Body of pancreas (tissue), 4 donors: ENCODE results near the gene SPOCK1. TPM values are rescaled to one million over a fixed set of nuclear protein-coding genes. Genes with fewer than 3 reads are reported as not detected.

Experiments used
- ATAC-seq: fragments of 150-250 bp; one replicate; pipeline ENCODE4 v1.9.1; 2016
- DNase-seq, 4 donors: peaks; one replicate each; pipeline ENCODE4 v3.0.0-alpha.2; 2019
- H3K27ac ChIP-seq, 4 donors: fragments of 200-600 bp; sonication (generic); 1 replicate in 3 of 4; 2 replicates in 1 of 4; pipeline versions ENCODE4 v1.5.1 to v1.6.1; 2016 to 2019; ENCODE audit warnings: mild to moderate bottlenecking in 1 of 4, mixed read lengths in 1 of 4, moderate library complexity in 1 of 4
- H3K27me3 ChIP-seq, 2 donors: fragments of 200-600 bp; sonication (generic); one replicate each; pipeline ENCODE4 v1.6.0; 2016; ENCODE audit warnings: mild to moderate bottlenecking in 1 of 2
- H3K36me3 ChIP-seq, 2 donors: fragments of 200-600 bp; sonication (generic); replicated peaks in 1 of 2; 2 replicates each; pipeline ENCODE4 v1.5.1; 2016; ENCODE audit warnings: low read depth in 2 of 2; ENCODE audit not compliant: insufficient read depth in 1 of 2
- H3K4me1 ChIP-seq: fragments of 200-600 bp; sonication (generic); one replicate; pipeline ENCODE4 v1.6.0; 2016
- H3K4me3 ChIP-seq, 2 donors: fragments of 200-600 bp; sonication (generic); 1 replicate in 1 of 2; 2 replicates in 1 of 2; pipeline ENCODE4 v1.5.1; 2016 to 2019
- H3K9me3 ChIP-seq, 3 donors: fragments of 200-600 bp; sonication (generic); 1 replicate in 2 of 3; 2 replicates in 1 of 3; pipeline ENCODE4 v1.5.1; 2016
- CTCF ChIP-seq, 7 experiments: fragments of 450-650 bp in 4 of 7; fragments of 200-600 bp in 3 of 7; sonication (generic) in 3 of 7; IDR thresholded peaks; one replicate each; pipeline ENCODE4 v1.5.1; 2016 to 2019; ENCODE audit warnings: antibody characterized with exemption in 7 of 7
- POLR2A ChIP-seq, 3 donors: fragments of 450-650 bp; IDR thresholded peaks; one replicate each; pipeline ENCODE4 v1.6.1; 2016; ENCODE audit warnings: antibody characterized with exemption in 3 of 3, mild to moderate bottlenecking in 2 of 3
- WGBS, 2 donors: methylation state at CpG; one replicate each; pipeline ENCODE4 v1.1.5; 2017; 5-methylcytosine and 5-hydroxymethylcytosine counted together
- intact Hi-C: fragments of 100-400 bp; cut with DNase I; formaldehyde crosslinking; loops from one replicate; pipeline ENCODE4 v1.15.1; 2023
- total RNA-seq, 2 donors: library from RNA; depleted of rRNA; stranded (reverse); fragments of >200 nt; gene quantifications; one replicate each; pipeline ENCODE4 v1.1.0, GENCODE V29; 2016

Gene SPOCK1
- total RNA-seq, 2 donors from 2014 or later, result 22.4 to 30.6 TPM

- H3K9me3 ChIP-seq, result no peaks in the 10 kb centered on the region
- DNase-seq, result peak in 1 of 4 donors; percentile 10
- intact Hi-C loops, result no loop called here
- H3K27ac ChIP-seq, result peak overlapping the region in 3 of 4 donors; percentile 43 to 80 (median 70)
- ATAC-seq, result no peak
- TF ChIP-seq POLR2A (IDR thresholded peaks at IDR 0.05) (no peak), CTCF (IDR thresholded peaks at IDR 0.05) (no peak)
- no peaks in the 10 kb centered on the region for H3K27me3 ChIP-seq
- H3K4me1 ChIP-seq, result peaks cover 38% of the 10 kb centered on the region
- WGBS, 2 donors, result 41 to 53% methylated on average over 3 of the region's 3 CpGs
- no peak overlapping the region for H3K4me3 ChIP-seq
- H3K36me3 ChIP-seq, result no peaks in the 10 kb centered on the region
Observed at GRCh38 chr5:137071526-137071925, 427.6 kb downstream of the SPOCK1 start.

GRCh38 chr5:137070521-137070920, 428.6 kb downstream of the SPOCK1 start:
- H3K4me1 ChIP-seq, result peaks cover 34% of the 10 kb centered on the region
- no peaks in the 10 kb centered on the region for H3K9me3 ChIP-seq
- no peak overlapping the region for H3K4me3 ChIP-seq
- intact Hi-C loops, result no loop called here
- H3K27me3 ChIP-seq, result no peaks in the 10 kb centered on the region
- H3K36me3 ChIP-seq, result no peaks in the 10 kb centered on the region
- ATAC-seq (no peak), DNase-seq (no peak)
- H3K27ac ChIP-seq, result no peak overlapping the region
- 89 to 90% methylated on average over 2 of the region's 2 CpGs for WGBS, 2 donors
- TF ChIP-seq CTCF (IDR thresholded peaks at IDR 0.05) (no peak), POLR2A (IDR thresholded peaks at IDR 0.05) (no peak)

- Histone ChIP-seq H3K36me3 (no peaks in the 10 kb centered on the region), H3K9me3 (no peaks in the 10 kb centered on the region), H3K27ac (no peak overlapping the region), H3K4me1 (peaks cover 26% of the 10 kb centered on the region), H3K27me3 (no peaks in the 10 kb centered on the region), H3K4me3 (no peak overlapping the region)
- ATAC-seq, result no peak
- no peak for DNase-seq
- WGBS, 2 donors, result 90 to 91% methylated on average over 12 of the region's 12 CpGs
- no peak for TF ChIP-seq POLR2A (IDR thresholded peaks at IDR 0.05)
- no peak for TF ChIP-seq CTCF (IDR thresholded peaks at IDR 0.05)
- intact Hi-C loops, result no loop called here
Observed at GRCh38 chr5:137069358-137069757, 429.8 kb downstream of the SPOCK1 start.

- intact Hi-C loops, result no loop called here
- H3K4me3 ChIP-seq, result no peak overlapping the region
- DNase-seq, result no peak
- H3K9me3 ChIP-seq, result no peaks in the 10 kb centered on the region
- H3K27me3 ChIP-seq, result no peaks in the 10 kb centered on the region
- H3K4me1 ChIP-seq, result no peaks in the 10 kb centered on the region
- WGBS, 2 donors, result 34 to 54% methylated on average over 4 of the region's 4 CpGs
- no peak for ATAC-seq
- H3K27ac ChIP-seq, result no peak overlapping the region
- TF ChIP-seq POLR2A (IDR thresholded peaks at IDR 0.05), result no peak
- no peak for TF ChIP-seq CTCF (IDR thresholded peaks at IDR 0.05)
- H3K36me3 ChIP-seq, result no peaks in the 10 kb centered on the region
Observed at GRCh38 chr5:137061382-137061781, 437.7 kb downstream of the SPOCK1 start.

GRCh38 chr5:137058089-137058488, 441.0 kb downstream of the SPOCK1 start:
- DNase-seq (no peak), ATAC-seq (no peak)
- H3K27ac ChIP-seq, result no peak overlapping the region
- WGBS, 2 donors, result 84 to 92% methylated on average over 4 of the region's 4 CpGs
- no peaks in the 10 kb centered on the region for H3K36me3 ChIP-seq
- TF ChIP-seq POLR2A (IDR thresholded peaks at IDR 0.05), result no peak
- H3K4me3 ChIP-seq, result no peak overlapping the region
- no peaks in the 10 kb centered on the region for H3K9me3 ChIP-seq
- no peaks in the 10 kb centered on the region for H3K27me3 ChIP-seq
- no peaks in the 10 kb centered on the region for H3K4me1 ChIP-seq
- intact Hi-C loops, result no loop called here
